H1 (cell line): ENCODE data around the gene ENTR1. TPM values are rescaled to one million over a fixed set of nuclear protein-coding genes. Genes with fewer than 3 reads are reported as not detected.

Experiments
- HDAC6 ChIP-seq: IDR thresholded peaks from one replicate; pipeline ENCODE4 v1.7.1; 2012; ENCODE audit warnings: low read depth, mild to moderate bottlenecking, inconsistent platforms, low read length, moderate library complexity
- SUZ12 ChIP-seq: fragments of 200-600 bp; sonication (generic); IDR thresholded peaks from 2 replicates; pipeline ENCODE4 v1.6.1; 2012; ENCODE audit warnings: mild to moderate bottlenecking, inconsistent platforms, low read length, moderate library complexity, mixed read lengths
- polyA plus RNA-seq, 7 experiments: library from polyadenylated mRNA; depleted of rRNA in 3 of 7; stranded (reverse) in 5 of 7; unstranded in 2 of 7; fragments of >200 nt in 5 of 7; fragments of 200-250 nt in 2 of 7; gene quantifications; 1 replicate in 5 of 7; 2 replicates in 1 of 7; 4 replicates in 1 of 7; pipeline versions ENCODE4 v1.2.1 to v1.2.3, GENCODE V29; 2011 to 2013; ENCODE audit warnings: missing spikeins in 2 of 7, mixed read lengths in 2 of 7
- total RNA-seq: library from RNA; stranded (reverse); fragmentation: NEBNext Ultra II Directional; extraction: Animal tissue kit (Norgen Biotek cat#: 25700); gene quantifications from 2 replicates; pipeline ENCODE4 v1.2.1, GENCODE V29; 2021

ENTR1 gene
- total and polyA plus RNA-seq, 2 of the 8 experiments (the other 6 are each of a cell fraction or from before 2014, with no cell fraction given), result 65.2 to 102 TPM

GRCh38 chr9:136397643-136398042 lies 12.8 kb downstream of the ENTR1 start (continued):
- TF ChIP-seq SUZ12, result no peak
- TF ChIP-seq HDAC6, result no peak
